ENCODE results near the gene CSNK1D.

GRCh38 chr17:82224666-82225065 is 48.8 kb downstream of the CSNK1D start:
- TF ChIP-seq CTCF (IDR thresholded peaks at IDR 0.05) (no peak), POLR2A (IDR thresholded peaks at IDR 0.05) (no peak)

All from stomach (tissue), 4 donors.